COLO668 (cell line): ENCODE data around the gene RNF207.

Experiments
- DNase-seq: peaks from one replicate; lab custom pipeline; 2025; ENCODE audit not compliant: unreplicated experiment; lab: John Stamatoyannopoulos, UW

RNF207 gene

GRCh38 chr1:6265151-6265550, 59.2 kb downstream of the RNF207 start:
- peak; percentile 95 for DNase-seq

GRCh38 chr1:6266641-6267040, 60.7 kb downstream of the RNF207 start:
- DNase-seq = no peak

GRCh38 chr1:6267686-6268322, 61.9 kb downstream of the RNF207 start:
- no peak for DNase-seq

- no peak for DNase-seq
These were observed 62.5 kb downstream of the RNF207 start for GRCh38 chr1:6268415-6268814.

- no peak for DNase-seq
These were observed 63.4 kb downstream of the RNF207 start for GRCh38 chr1:6269296-6269695.

- peak; percentile 95 for DNase-seq
These were observed 63.9 kb downstream of the RNF207 start for GRCh38 chr1:6269720-6270400.

GRCh38 chr1:6270401-6270800, 64.5 kb downstream of the RNF207 start:
- DNase-seq = peak; percentile 96
